ENCODE results near the gene PLA2G6. TPM values are rescaled to one million over a fixed set of nuclear protein-coding genes. Genes with fewer than 3 reads are reported as not detected.

PLA2G6 gene
- total RNA-seq, 1 experiment from 2014 or later, result 36.0 TPM

GRCh38 chr22:38108561-38109319, 72.9 kb downstream of the PLA2G6 start (continued):
- TF ChIP-seq RAD21 (IDR thresholded peaks at IDR 0.05; ENCODE audit: low read depth), result no peak
- no peak for TF ChIP-seq TCF7L2 (IDR thresholded peaks at IDR 0.05; ENCODE audit: borderline replicate concordance, extremely low read depth, insufficient read depth, insufficient read length)
- TF ChIP-seq SP1 (IDR thresholded peaks at IDR 0.05; ENCODE audit: low read depth), result no peak
- TF ChIP-seq SRF (IDR thresholded peaks at IDR 0.05; ENCODE audit: low read depth), result no peak
- TF ChIP-seq EGR1 (IDR thresholded peaks at IDR 0.05; ENCODE audit: low read depth), result no peak
- TF ChIP-seq, protein P1, sequence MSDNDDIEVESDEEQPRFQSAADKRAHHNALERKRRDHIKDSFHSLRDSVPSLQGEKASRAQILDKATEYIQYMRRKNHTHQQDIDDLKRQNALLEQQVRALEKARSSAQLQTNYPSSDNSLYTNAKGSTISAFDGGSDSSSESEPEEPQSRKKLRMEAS (IDR thresholded peaks at IDR 0.05), result no peak

DNA sequence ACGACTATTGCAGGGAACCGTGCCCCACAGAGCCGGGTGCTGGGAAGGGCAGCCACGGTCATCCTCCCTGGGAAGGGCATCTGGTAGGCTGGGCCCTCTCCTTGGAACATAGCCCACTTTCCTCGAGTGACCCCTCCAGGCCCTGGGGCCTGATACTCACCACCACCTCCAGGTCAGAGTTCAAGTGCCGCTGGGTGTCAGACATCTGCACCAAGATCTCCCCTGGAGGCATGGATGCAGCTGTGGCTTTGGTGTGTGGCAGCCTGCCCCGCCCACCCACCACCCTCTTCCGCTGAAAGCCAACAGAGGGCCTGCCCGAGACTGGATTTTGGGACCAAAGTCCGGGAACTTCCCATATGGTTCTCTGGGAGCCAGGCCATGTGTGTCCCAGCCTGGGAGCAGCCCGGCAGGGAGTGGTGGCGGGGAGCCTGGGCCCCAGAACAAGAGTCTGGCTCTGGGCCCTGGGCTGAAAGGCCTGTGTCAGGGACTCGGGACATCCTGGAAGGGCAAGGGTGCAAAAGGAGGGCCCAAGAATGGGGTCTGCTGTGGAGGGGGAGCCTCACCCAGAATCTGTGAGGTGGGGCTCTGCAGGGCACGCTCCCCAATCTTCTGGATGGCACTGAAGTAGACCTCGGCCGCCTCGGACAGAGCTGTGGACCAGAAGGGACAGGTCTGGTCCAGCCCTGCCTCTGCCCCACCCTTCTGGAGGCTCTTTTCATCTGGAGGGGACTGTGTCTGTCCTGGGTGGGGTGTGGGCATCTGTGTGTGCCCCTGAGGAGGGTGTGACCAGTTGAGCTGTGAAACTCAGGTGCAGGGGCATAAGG, 73.7 kb downstream of the PLA2G6 start:
- ChIA-PET POLR2A (no interaction called here), RAD21 (ENCODE audit: low non-redundant PET in 1 of 2, low total read pairs in 2 of 2, uncharacterized antibody in 2 of 2, unreplicated experiment in 2 of 2) (no interaction called here), CTCF (no interaction called here)
- no peak for ATAC-seq
- no peak overlapping the region for H3K4me3 ChIP-seq (replicated peaks in 1 of 2; ENCODE audit: low read depth in 1 of 2, low read length in 2 of 2)
- H3K9ac ChIP-seq (ENCODE audit: low read length), result no peak overlapping the region
- no peak for TF ChIP-seq YY1 (IDR thresholded peaks at IDR 0.05; ENCODE audit: extremely low read depth, insufficient replicate concordance, low read depth, low read length)
- H3K4me2 ChIP-seq (ENCODE audit: low read length), result peak overlapping the region; percentile 19; the same call in 1 of the 2 replicates
- H3K9me3 ChIP-seq (ENCODE audit: control insufficient read depth in 1 of 2, insufficient read depth in 1 of 2, low read depth in 1 of 2, low read length in 2 of 2), result no peaks in the 10 kb centered on the region
- no peaks in the 10 kb centered on the region for H3K36me3 ChIP-seq (ENCODE audit: control insufficient read depth in 1 of 2, insufficient read depth in 2 of 2, low read length in 2 of 2)
- no peaks in the 10 kb centered on the region for H3K79me2 ChIP-seq (ENCODE audit: insufficient read depth, low read length)
- H3K9me2 ChIP-seq (ENCODE audit: insufficient read depth), result no peaks in the 10 kb centered on the region
- intact Hi-C loops (cut with micrococcal nuclease), result no loop called here
- BruUV-seq (replicated peaks), result no TSS peak
- no peaks in the 10 kb centered on the region for H3K27me3 ChIP-seq (ENCODE audit: insufficient read depth, low read length)
- DNase-seq (ENCODE audit: low read depth, low spot score), result no peak
- no peak overlapping the region for H2AFZ ChIP-seq (ENCODE audit: low read depth, low read length, poor library complexity, severe bottlenecking)
- H3K27ac ChIP-seq (ENCODE audit: low read depth, low read length), result no peak overlapping the region
- H4K20me1 ChIP-seq (ENCODE audit: insufficient read depth), result no peaks in the 10 kb centered on the region
- peaks cover 14 to 21% of the 10 kb centered on the region in 2 experiments for H3K4me1 ChIP-seq (ENCODE audit: control insufficient read depth in 1 of 2, insufficient read depth in 2 of 2, low read length in 2 of 2)
